ENCODE results near the gene TUBAL3. TPM values are rescaled to one million over a fixed set of nuclear protein-coding genes. Genes with fewer than 3 reads are reported as not detected.
"Not testable (repeated sequence)": the region's sequence is repeated elsewhere in the genome, so short reads cannot be mapped to it uniquely, and the experiment has no call there.

TUBAL3 gene
- total and polyA plus RNA-seq, 2 donors (not counting 3 experiments of a cell fraction or from before 2014, with no cell fraction given): not detected

DNA sequence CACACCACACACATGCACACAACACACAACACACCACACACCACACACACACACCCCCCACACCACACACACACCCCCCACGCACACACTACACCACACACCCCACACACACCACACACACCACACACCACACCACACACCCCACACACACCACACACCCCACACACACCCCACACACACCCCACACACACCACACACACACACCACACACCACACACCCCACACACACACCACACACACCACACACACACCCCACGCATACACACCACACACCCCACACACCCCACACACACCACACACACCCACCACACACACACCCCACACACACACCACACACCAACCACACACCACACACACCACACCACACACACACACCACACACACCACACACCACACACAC lies 23.4 kb downstream of the TUBAL3 start:
- TF ChIP-seq GATA2 (IDR thresholded peaks at IDR 0.05; ENCODE audit: insufficient read depth, insufficient read length, low read depth, low read length): no peak
- no peak for TF ChIP-seq EZH2 (IDR thresholded peaks at IDR 0.05; ENCODE audit: borderline replicate concordance, low read depth, low read length, severe bottlenecking)
- no peak for TF ChIP-seq MYC (IDR thresholded peaks at IDR 0.05; ENCODE audit: low read depth, low read length)
- TF ChIP-seq, protein P1, sequence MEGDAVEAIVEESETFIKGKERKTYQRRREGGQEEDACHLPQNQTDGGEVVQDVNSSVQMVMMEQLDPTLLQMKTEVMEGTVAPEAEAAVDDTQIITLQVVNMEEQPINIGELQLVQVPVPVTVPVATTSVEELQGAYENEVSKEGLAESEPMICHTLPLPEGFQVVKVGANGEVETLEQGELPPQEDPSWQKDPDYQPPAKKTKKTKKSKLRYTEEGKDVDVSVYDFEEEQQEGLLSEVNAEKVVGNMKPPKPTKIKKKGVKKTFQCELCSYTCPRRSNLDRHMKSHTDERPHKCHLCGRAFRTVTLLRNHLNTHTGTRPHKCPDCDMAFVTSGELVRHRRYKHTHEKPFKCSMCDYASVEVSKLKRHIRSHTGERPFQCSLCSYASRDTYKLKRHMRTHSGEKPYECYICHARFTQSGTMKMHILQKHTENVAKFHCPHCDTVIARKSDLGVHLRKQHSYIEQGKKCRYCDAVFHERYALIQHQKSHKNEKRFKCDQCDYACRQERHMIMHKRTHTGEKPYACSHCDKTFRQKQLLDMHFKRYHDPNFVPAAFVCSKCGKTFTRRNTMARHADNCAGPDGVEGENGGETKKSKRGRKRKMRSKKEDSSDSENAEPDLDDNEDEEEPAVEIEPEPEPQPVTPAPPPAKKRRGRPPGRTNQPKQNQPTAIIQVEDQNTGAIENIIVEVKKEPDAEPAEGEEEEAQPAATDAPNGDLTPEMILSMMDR (IDR thresholded peaks at IDR 0.05; ENCODE audit: extremely low read depth in 1 of 2, insufficient read depth in 1 of 2, low read depth in 1 of 2, low read length in 2 of 2): no peak
- TF ChIP-seq FOS (IDR thresholded peaks at IDR 0.05; ENCODE audit: borderline replicate concordance, insufficient read depth, low read length): no peak
- no peak for TF ChIP-seq POLR2AphosphoS5 (IDR thresholded peaks at IDR 0.05; ENCODE audit: insufficient read depth, low read depth, low read length)
- Histone ChIP-seq H3K27me3 (ENCODE audit: control insufficient read depth in 2 of 2, insufficient read depth in 2 of 2, low read length in 2 of 2) (peaks cover 0 to 2% of the 10 kb centered on the region in 2 experiments), H4K20me1 (replicated peaks; ENCODE audit: control insufficient read depth, extremely low read depth, insufficient read depth, low read length) (no peaks in the 10 kb centered on the region), H3K36me3 (ENCODE audit: control insufficient read depth in 2 of 2, extremely low read depth in 1 of 2, insufficient read depth in 2 of 2, low read length in 2 of 2) (no peaks in the 10 kb centered on the region), H3K9me3 (replicated peaks; ENCODE audit: control insufficient read depth, insufficient read depth, low read length) (no peaks in the 10 kb centered on the region), H3K9me1 (replicated peaks; ENCODE audit: control insufficient read depth, extremely low read depth, insufficient read depth, low read length) (no peaks in the 10 kb centered on the region), H3K79me2 (ENCODE audit: control insufficient read depth, insufficient read depth, low read length) (no peaks in the 10 kb centered on the region), H3K9ac (replicated peaks; ENCODE audit: extremely low read depth, insufficient read depth, low read length) (no peak overlapping the region), H3K4me2 (ENCODE audit: insufficient read depth, low read length) (no peak overlapping the region), H2AFZ (ENCODE audit: low read depth, low read length) (no peak overlapping the region), H3K27ac (ENCODE audit: insufficient read depth, low read depth, low read length) (no peak overlapping the region), H3K4me3 (replicated peaks in 1 of 3; ENCODE audit: insufficient read depth in 1 of 3, low read depth in 1 of 3, low read length in 3 of 3) (no peak overlapping the region), H3K4me1 (ENCODE audit: control insufficient read depth, extremely low read depth, insufficient read depth, low read length) (no peaks in the 10 kb centered on the region)
- intact Hi-C loops (cut with micrococcal nuclease) (no loop called here), dilution Hi-C loops (cut with MboI; ENCODE audit: extremely low pct_ligation_motif_present, low sequenced_read_pairs) (no loop called here)
- no TSS peak for BruUV-seq (replicated peaks)
- peak; percentile 24 for FAIRE-seq
- POLR2A ChIA-PET: no interaction called here
- no peak for DNase-seq (ENCODE audit: low read depth, low spot score)
- CTCF ChIA-PET: no interaction called here

DNA sequence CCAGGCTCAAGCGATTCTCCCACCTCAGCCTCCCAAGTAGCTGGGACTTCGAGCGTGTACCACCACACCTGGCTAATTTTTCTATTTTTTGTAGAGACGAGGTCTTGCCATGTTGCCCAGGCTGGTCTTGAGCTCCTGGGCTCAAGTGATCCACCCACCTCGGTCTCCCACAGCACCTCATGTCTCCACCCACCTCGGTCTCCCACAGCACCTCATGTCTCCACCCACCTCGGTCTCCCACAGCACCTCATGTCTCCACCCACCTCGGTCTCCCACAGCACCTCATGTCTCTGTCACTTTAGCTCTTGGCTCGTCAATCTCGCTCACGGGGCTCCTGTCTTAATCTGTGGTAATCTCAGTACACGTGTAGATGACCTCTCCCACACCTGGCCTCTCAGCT lies 24.2 kb downstream of the TUBAL3 start:
- H3K79me2 ChIP-seq (ENCODE audit: control insufficient read depth, insufficient read depth, low read length); intact Hi-C loops (cut with micrococcal nuclease); dilution Hi-C loops (cut with MboI; ENCODE audit: extremely low pct_ligation_motif_present, low sequenced_read_pairs); H3K9me3 ChIP-seq (replicated peaks; ENCODE audit: control insufficient read depth, insufficient read depth, low read length); H4K20me1 ChIP-seq (replicated peaks; ENCODE audit: control insufficient read depth, extremely low read depth, insufficient read depth, low read length); H3K36me3 ChIP-seq (ENCODE audit: control insufficient read depth in 2 of 2, extremely low read depth in 1 of 2, insufficient read depth in 2 of 2, low read length in 2 of 2); H2AFZ ChIP-seq (ENCODE audit: low read depth, low read length); DNase-seq (ENCODE audit: low read depth, low spot score); H3K9me1 ChIP-seq (replicated peaks; ENCODE audit: control insufficient read depth, extremely low read depth, insufficient read depth, low read length); H3K4me3 ChIP-seq (replicated peaks in 1 of 3; ENCODE audit: insufficient read depth in 1 of 3, low read depth in 1 of 3, low read length in 3 of 3); H3K9ac ChIP-seq (replicated peaks; ENCODE audit: extremely low read depth, insufficient read depth, low read length); POLR2A ChIA-PET; FAIRE-seq; BruUV-seq (replicated peaks); H3K27ac ChIP-seq (ENCODE audit: insufficient read depth, low read depth, low read length); H3K27me3 ChIP-seq (ENCODE audit: control insufficient read depth in 2 of 2, insufficient read depth in 2 of 2, low read length in 2 of 2); H3K4me1 ChIP-seq (ENCODE audit: control insufficient read depth, extremely low read depth, insufficient read depth, low read length); H3K4me2 ChIP-seq (ENCODE audit: insufficient read depth, low read length): not testable (repeated sequence)
- CTCF ChIA-PET: interaction anchor here (1.1 to 2.0 kb wide), 4 partner anchors 10 to 565 kb away, joined by 5 to 8 read pairs (median 6); no protein-coding TSS in a partner anchor

DNA sequence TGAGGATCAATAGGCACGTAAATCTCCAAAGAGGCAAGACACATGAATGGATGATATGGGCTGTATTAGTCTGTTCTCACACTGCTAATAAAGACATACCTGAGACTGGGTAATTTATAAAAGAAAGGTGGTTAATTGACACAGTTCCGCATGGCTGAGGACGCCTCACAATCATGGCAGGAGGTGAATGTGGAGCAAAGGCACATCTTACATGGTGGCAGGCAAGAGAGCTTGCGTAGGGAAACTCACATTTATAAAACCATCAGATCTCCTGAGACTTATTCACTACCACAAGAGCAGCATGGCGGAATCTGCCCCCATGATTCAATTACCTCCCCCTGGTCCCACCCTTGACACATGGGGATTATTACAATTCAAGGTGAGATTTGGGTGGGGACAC lies 25.4 kb downstream of the TUBAL3 start:
- H3K4me2 ChIP-seq (ENCODE audit: insufficient read depth, low read length); POLR2A ChIA-PET; dilution Hi-C loops (cut with MboI; ENCODE audit: extremely low pct_ligation_motif_present, low sequenced_read_pairs); H4K20me1 ChIP-seq (replicated peaks; ENCODE audit: control insufficient read depth, extremely low read depth, insufficient read depth, low read length); H3K79me2 ChIP-seq (ENCODE audit: control insufficient read depth, insufficient read depth, low read length); H3K4me1 ChIP-seq (ENCODE audit: control insufficient read depth, extremely low read depth, insufficient read depth, low read length); DNase-seq (ENCODE audit: low read depth, low spot score); H3K9me3 ChIP-seq (replicated peaks; ENCODE audit: control insufficient read depth, insufficient read depth, low read length); H2AFZ ChIP-seq (ENCODE audit: low read depth, low read length); H3K27me3 ChIP-seq (ENCODE audit: control insufficient read depth in 2 of 2, insufficient read depth in 2 of 2, low read length in 2 of 2); BruUV-seq (replicated peaks); intact Hi-C loops (cut with micrococcal nuclease); H3K36me3 ChIP-seq (ENCODE audit: control insufficient read depth in 2 of 2, extremely low read depth in 1 of 2, insufficient read depth in 2 of 2, low read length in 2 of 2); H3K9ac ChIP-seq (replicated peaks; ENCODE audit: extremely low read depth, insufficient read depth, low read length); H3K4me3 ChIP-seq (replicated peaks in 1 of 3; ENCODE audit: insufficient read depth in 1 of 3, low read depth in 1 of 3, low read length in 3 of 3); H3K9me1 ChIP-seq (replicated peaks; ENCODE audit: control insufficient read depth, extremely low read depth, insufficient read depth, low read length); H3K27ac ChIP-seq (ENCODE audit: insufficient read depth, low read depth, low read length); FAIRE-seq: not testable (repeated sequence)
- CTCF ChIA-PET: interaction anchor here (0.7 to 2.0 kb wide), 5 partner anchors 17 to 564 kb away, joined by 3 to 8 read pairs (median 5); no protein-coding TSS in a partner anchor

Measured in endothelial cell of umbilical vein (primary cell).